ENCODE data around the gene TMEM62. TPM values are rescaled to one million over a fixed set of nuclear protein-coding genes. Genes with fewer than 3 reads are reported as not detected.
"Not testable (repeated sequence)": the region's sequence is repeated elsewhere in the genome, so short reads cannot be mapped to it uniquely, and the experiment has no call there.

The TMEM62 gene
- total RNA-seq, 1 donor from 2014 or later, result 15.3 TPM

DNA sequence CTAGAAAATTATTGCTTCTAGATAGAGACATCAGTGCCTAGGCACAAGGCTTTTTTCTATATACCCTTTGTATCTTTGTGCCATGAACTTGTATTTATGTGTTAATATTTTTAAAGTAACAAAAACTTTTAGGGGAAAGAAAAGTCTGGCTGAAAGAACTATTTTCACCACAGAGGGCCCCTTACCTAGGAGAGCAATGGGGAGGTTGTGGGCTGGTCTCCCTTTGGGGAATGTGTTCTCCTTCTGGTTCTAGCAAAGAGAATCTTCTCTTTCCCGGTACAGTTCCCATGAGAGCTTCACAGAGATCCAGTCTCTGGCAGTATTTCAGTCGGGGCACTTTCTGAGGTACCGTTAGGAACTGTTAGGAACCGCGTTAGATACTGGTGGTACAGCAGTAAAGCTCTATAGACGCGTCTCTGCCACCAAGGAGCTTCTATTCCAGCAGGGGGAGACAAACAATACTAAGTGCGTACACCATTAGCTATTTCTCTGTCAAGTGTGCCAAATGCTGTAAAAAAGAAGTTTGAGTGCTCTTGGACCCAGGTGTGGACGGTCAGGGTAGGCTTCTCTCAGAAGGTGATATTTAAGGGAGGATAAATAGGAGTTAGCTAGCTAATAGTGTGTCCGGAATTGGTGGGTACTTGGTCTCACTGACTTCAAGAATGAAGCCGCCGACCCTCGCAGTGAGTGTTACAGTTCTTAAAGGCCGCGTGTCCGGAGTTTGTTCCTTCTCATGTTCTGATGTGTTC is 92.0 kb downstream of the TMEM62 start:
- Mint-ChIP-seq H3K9me3 (peaks cover 2% of the 10 kb centered on the region), H3K27ac (ENCODE audit: unreplicated experiment) (peak overlapping the region; percentile 23), H3K4me3 (no peak overlapping the region), H3K27me3 (ENCODE audit: low read depth) (no peaks in the 10 kb centered on the region), H3K4me1 (no peaks in the 10 kb centered on the region), H3K36me3 (ENCODE audit: low read depth) (no peaks in the 10 kb centered on the region)
- DNase-seq (ENCODE audit: low read depth, low spot score), result no peak
- TF ChIP-seq, protein P1, sequence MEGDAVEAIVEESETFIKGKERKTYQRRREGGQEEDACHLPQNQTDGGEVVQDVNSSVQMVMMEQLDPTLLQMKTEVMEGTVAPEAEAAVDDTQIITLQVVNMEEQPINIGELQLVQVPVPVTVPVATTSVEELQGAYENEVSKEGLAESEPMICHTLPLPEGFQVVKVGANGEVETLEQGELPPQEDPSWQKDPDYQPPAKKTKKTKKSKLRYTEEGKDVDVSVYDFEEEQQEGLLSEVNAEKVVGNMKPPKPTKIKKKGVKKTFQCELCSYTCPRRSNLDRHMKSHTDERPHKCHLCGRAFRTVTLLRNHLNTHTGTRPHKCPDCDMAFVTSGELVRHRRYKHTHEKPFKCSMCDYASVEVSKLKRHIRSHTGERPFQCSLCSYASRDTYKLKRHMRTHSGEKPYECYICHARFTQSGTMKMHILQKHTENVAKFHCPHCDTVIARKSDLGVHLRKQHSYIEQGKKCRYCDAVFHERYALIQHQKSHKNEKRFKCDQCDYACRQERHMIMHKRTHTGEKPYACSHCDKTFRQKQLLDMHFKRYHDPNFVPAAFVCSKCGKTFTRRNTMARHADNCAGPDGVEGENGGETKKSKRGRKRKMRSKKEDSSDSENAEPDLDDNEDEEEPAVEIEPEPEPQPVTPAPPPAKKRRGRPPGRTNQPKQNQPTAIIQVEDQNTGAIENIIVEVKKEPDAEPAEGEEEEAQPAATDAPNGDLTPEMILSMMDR (conservative IDR thresholded peaks at IDR 0.05), result peak; percentile 78

- H3K9me3 Mint-ChIP-seq; H3K4me3 Mint-ChIP-seq; H3K4me1 Mint-ChIP-seq; H3K27me3 Mint-ChIP-seq (ENCODE audit: low read depth); DNase-seq (ENCODE audit: low read depth, low spot score); H3K36me3 Mint-ChIP-seq (ENCODE audit: low read depth): not testable (repeated sequence)
- H3K27ac Mint-ChIP-seq (ENCODE audit: unreplicated experiment), result peak overlapping the region; percentile 23
These were observed 92.5 kb downstream of the TMEM62 start for GRCh38 chr15:43225950-43226255.

GRCh38 chr15:43226436-43227305 is 93.3 kb downstream of the TMEM62 start:
- H3K4me1 Mint-ChIP-seq, result no peaks in the 10 kb centered on the region
- no peak overlapping the region for H3K4me3 Mint-ChIP-seq
- peaks cover 3% of the 10 kb centered on the region for H3K9me3 Mint-ChIP-seq
- TF ChIP-seq, protein P1 (conservative IDR thresholded peaks at IDR 0.05), result no peak
- no peaks in the 10 kb centered on the region for H3K36me3 Mint-ChIP-seq (ENCODE audit: low read depth)
- H3K27me3 Mint-ChIP-seq (ENCODE audit: low read depth), result no peaks in the 10 kb centered on the region
- no peak for DNase-seq (ENCODE audit: low read depth, low spot score)
- no peak overlapping the region for H3K27ac Mint-ChIP-seq (ENCODE audit: unreplicated experiment)

- Mint-ChIP-seq H3K4me3 (no peak overlapping the region), H3K36me3 (ENCODE audit: low read depth) (no peaks in the 10 kb centered on the region), H3K27ac (ENCODE audit: unreplicated experiment) (no peak overlapping the region), H3K27me3 (ENCODE audit: low read depth) (peaks cover 3% of the 10 kb centered on the region), H3K4me1 (no peaks in the 10 kb centered on the region), H3K9me3 (peaks cover 5% of the 10 kb centered on the region)
- TF ChIP-seq, protein P1 (conservative IDR thresholded peaks at IDR 0.05), result no peak
- DNase-seq (ENCODE audit: low read depth, low spot score), result no peak
These were observed 96.6 kb downstream of the TMEM62 start for GRCh38 chr15:43229977-43230376.

DNA sequence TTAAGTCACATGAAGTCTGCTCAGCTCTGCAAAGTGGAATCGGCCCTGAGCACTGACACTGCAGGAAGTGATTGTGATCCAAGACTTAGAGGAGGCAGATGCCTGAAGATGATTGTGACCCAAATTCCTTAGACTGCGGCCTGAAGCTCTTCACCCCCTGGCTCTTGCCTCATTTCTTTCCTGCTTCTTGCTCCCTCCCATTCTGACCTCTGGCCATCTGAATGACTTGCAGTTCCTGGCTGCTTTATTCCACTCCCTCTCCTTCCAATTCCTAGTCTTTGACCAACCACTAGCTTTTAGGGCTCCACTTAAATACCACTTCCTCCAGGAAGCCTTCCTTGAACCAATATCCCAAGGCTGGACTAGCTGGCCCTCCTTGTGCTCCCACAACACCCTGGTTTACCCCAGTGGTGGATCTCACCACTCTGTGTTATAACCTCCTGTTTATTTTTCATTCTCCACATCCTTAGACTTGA is 97.3 kb downstream of the TMEM62 start:
- Mint-ChIP-seq H3K27me3 (ENCODE audit: low read depth) (peaks cover 3% of the 10 kb centered on the region), H3K4me1 (no peaks in the 10 kb centered on the region), H3K36me3 (ENCODE audit: low read depth) (no peaks in the 10 kb centered on the region), H3K4me3 (no peak overlapping the region), H3K9me3 (peaks cover 2% of the 10 kb centered on the region), H3K27ac (ENCODE audit: unreplicated experiment) (peak overlapping the region; percentile 76)
- no peak for DNase-seq (ENCODE audit: low read depth, low spot score)
- TF ChIP-seq, protein P1 (conservative IDR thresholded peaks at IDR 0.05), result no peak

All from neural crest cell (in vitro differentiated cells).